ENCODE results near the gene AKAP7.

The AKAP7 gene

DNA sequence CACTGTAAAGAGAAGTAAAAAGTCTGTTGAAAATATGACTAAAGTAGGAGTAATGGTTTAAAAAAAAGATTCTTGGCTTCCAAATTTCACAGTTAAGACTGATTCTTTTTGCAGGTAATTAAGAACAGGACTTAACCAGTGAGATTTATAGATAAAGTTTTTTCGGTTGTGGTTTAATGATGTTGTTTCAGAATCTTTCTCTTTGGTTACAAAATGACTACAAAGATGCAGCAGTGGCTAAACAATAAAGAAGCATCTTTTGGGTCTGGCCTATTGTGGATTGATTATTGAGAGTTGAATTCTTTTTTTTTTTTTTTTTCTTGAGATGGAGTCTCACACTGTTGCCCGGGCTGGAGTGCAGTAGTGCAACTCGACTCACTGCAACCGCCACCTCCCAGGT, 109.7 kb downstream of the AKAP7 start:
- no peak overlapping the region for H3K4me2 ChIP-seq (ENCODE audit: low read length)
- TF ChIP-seq, protein P1, sequence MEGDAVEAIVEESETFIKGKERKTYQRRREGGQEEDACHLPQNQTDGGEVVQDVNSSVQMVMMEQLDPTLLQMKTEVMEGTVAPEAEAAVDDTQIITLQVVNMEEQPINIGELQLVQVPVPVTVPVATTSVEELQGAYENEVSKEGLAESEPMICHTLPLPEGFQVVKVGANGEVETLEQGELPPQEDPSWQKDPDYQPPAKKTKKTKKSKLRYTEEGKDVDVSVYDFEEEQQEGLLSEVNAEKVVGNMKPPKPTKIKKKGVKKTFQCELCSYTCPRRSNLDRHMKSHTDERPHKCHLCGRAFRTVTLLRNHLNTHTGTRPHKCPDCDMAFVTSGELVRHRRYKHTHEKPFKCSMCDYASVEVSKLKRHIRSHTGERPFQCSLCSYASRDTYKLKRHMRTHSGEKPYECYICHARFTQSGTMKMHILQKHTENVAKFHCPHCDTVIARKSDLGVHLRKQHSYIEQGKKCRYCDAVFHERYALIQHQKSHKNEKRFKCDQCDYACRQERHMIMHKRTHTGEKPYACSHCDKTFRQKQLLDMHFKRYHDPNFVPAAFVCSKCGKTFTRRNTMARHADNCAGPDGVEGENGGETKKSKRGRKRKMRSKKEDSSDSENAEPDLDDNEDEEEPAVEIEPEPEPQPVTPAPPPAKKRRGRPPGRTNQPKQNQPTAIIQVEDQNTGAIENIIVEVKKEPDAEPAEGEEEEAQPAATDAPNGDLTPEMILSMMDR (IDR thresholded peaks at IDR 0.05), result no peak
- no peaks in the 10 kb centered on the region for H3K36me3 ChIP-seq (ENCODE audit: control insufficient read depth, insufficient read depth, low read length)
- no peaks in the 10 kb centered on the region for H3K4me1 ChIP-seq
- H3K9me3 ChIP-seq (ENCODE audit: control insufficient read depth, low read length), result no peaks in the 10 kb centered on the region
- no peak overlapping the region for H3K4me3 ChIP-seq (ENCODE audit: low read depth, low read length)
- H2AFZ ChIP-seq, result no peak overlapping the region
- no peak overlapping the region for H3K27ac ChIP-seq
- no peaks in the 10 kb centered on the region for H3K27me3 ChIP-seq (ENCODE audit: control insufficient read depth, insufficient read depth, low read length)
- H3K79me2 ChIP-seq, result no peaks in the 10 kb centered on the region
- no peak overlapping the region for H3K9ac ChIP-seq

DNA sequence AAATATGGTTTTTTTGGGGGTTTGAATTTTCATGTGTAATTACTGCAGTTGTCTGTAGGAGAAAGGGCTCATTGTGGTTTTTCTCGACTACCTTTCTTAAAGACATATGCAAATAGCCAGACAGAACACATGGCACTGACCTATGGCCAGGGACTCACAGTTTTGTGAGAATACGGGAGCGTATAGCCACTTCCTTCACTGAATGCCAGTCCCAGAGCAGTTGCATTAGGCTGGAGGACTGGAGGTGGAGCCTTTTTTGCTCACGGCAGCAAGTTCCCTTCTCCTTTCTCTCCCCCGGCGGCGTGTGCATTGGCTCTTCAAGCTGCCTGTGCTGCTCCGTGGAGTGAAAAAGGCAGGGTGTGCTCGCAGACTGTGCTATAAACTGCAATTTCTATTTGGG, 114.9 kb downstream of the AKAP7 start:
- Histone ChIP-seq H3K4me3 (ENCODE audit: low read depth, low read length) (no peak overlapping the region), H3K36me3 (ENCODE audit: control insufficient read depth, insufficient read depth, low read length) (no peaks in the 10 kb centered on the region), H3K9ac (no peak overlapping the region), H3K9me3 (ENCODE audit: control insufficient read depth, low read length) (no peaks in the 10 kb centered on the region), H3K79me2 (no peaks in the 10 kb centered on the region), H3K4me2 (ENCODE audit: low read length) (no peak overlapping the region), H3K27ac (no peak overlapping the region), H3K4me1 (no peaks in the 10 kb centered on the region), H3K27me3 (ENCODE audit: control insufficient read depth, insufficient read depth, low read length) (no peaks in the 10 kb centered on the region), H2AFZ (peak overlapping the region; percentile 16)
- TF ChIP-seq, protein P1 (IDR thresholded peaks at IDR 0.05), result no peak

DNA sequence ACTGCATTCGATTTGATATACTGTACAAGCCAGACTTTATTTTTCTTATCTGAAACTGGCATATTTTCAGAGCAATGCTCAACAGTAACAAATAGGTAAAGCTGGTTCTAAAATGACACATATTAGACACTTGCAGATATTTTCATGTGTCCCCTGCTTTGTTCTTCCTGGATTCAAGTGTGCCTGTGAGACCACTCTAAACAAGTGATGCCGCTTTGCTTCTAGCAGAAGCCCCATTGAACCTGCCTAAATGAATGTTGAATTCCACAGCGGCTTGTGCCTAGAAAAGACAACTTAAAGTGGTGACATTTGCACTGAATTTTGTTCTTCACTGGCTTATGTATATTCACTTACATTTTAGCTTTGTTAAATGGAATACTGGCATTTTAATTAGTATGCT, 115.7 kb downstream of the AKAP7 start:
- no peak overlapping the region for H3K4me2 ChIP-seq (ENCODE audit: low read length)
- H3K36me3 ChIP-seq (ENCODE audit: control insufficient read depth, insufficient read depth, low read length), result no peaks in the 10 kb centered on the region
- no peak overlapping the region for H3K27ac ChIP-seq
- no peak overlapping the region for H2AFZ ChIP-seq
- TF ChIP-seq, protein P1 (IDR thresholded peaks at IDR 0.05), result no peak
- H3K9ac ChIP-seq, result no peak overlapping the region
- H3K4me3 ChIP-seq (ENCODE audit: low read depth, low read length), result no peak overlapping the region
- no peaks in the 10 kb centered on the region for H3K79me2 ChIP-seq
- H3K4me1 ChIP-seq, result no peaks in the 10 kb centered on the region
- H3K9me3 ChIP-seq (ENCODE audit: control insufficient read depth, low read length), result no peaks in the 10 kb centered on the region
- no peaks in the 10 kb centered on the region for H3K27me3 ChIP-seq (ENCODE audit: control insufficient read depth, insufficient read depth, low read length)

DNA sequence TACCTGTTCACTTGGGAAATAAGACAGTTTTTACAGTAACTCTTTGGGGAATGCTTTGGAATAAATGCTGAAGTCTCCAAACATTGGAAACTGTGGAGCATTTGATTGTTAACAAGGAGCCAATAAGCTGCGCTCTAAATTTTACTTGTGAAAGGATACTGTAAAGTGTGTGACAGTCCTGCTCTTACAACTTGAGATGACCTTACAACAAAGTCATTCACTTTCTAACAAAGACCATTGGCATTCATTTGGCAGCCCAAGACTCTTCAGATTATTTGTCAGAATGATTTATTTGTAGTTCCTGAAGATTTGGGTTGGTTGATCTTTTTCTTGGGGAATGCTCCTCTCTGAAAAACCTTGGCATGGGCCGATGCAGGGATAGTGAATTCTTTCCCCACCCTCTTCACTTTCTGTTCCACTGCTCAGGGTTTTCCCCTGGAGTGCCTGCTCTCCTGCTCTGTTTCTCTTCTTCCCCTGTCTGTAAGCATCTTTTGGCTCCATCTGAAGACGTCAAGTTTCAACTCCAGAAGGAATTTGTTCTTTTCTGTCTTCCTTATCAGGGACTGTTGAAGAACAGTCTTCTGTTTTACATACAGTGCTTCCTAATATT, 116.4 kb downstream of the AKAP7 start:
- Histone ChIP-seq H3K27ac (no peak overlapping the region), H3K27me3 (ENCODE audit: control insufficient read depth, insufficient read depth, low read length) (no peaks in the 10 kb centered on the region), H3K4me1 (no peaks in the 10 kb centered on the region), H3K4me3 (ENCODE audit: low read depth, low read length) (no peak overlapping the region), H3K36me3 (ENCODE audit: control insufficient read depth, insufficient read depth, low read length) (no peaks in the 10 kb centered on the region), H3K9me3 (ENCODE audit: control insufficient read depth, low read length) (no peaks in the 10 kb centered on the region), H2AFZ (no peak overlapping the region), H3K4me2 (ENCODE audit: low read length) (no peak overlapping the region), H3K9ac (no peak overlapping the region), H3K79me2 (no peaks in the 10 kb centered on the region)
- TF ChIP-seq, protein P1 (IDR thresholded peaks at IDR 0.05), result no peak

DNA sequence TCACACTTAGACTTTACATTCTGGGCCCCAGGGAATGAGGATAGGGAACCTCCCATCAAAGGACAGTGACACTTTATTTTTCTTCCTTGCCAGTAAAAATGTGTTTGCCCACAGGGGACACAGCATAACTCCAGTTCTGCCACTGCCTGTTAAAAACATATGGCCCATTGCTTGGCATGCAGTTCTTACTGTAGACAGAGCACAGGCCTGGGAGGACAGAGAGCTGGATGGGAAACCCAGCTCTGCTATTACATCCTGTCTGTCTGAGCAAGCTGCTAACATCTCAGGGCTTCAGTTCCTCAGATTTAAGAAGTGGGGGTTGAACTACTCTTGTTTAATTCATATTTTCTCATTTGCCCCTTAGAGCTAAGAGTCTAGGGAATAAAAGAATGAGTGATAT, 120.2 kb downstream of the AKAP7 start:
- H3K36me3 ChIP-seq (ENCODE audit: control insufficient read depth, insufficient read depth, low read length), result no peaks in the 10 kb centered on the region
- H3K4me1 ChIP-seq, result no peaks in the 10 kb centered on the region

More for the DNA sequence above, 120.2 kb downstream of the AKAP7 start:
- Histone ChIP-seq H3K9me3 (ENCODE audit: control insufficient read depth, low read length) (no peaks in the 10 kb centered on the region), H3K4me2 (ENCODE audit: low read length) (no peak overlapping the region), H3K79me2 (no peaks in the 10 kb centered on the region), H3K9ac (no peak overlapping the region), H3K27me3 (ENCODE audit: control insufficient read depth, insufficient read depth, low read length) (no peaks in the 10 kb centered on the region), H3K4me3 (ENCODE audit: low read depth, low read length) (no peak overlapping the region), H3K27ac (no peak overlapping the region), H2AFZ (no peak overlapping the region)
- TF ChIP-seq, protein P1 (IDR thresholded peaks at IDR 0.05), result no peak

All from parathyroid adenoma (tissue), 2 donors.